CD4-positive, alpha-beta memory T cell (primary cell): ENCODE data around the gene ARX. TPM values are rescaled to one million over a fixed set of nuclear protein-coding genes. Genes with fewer than 3 reads are reported as not detected.
A peak's percentile ranks its signal among the peaks of the same experiment; 100 is the strongest.

ENCODE experiments used
- CTCF ChIA-PET: fragments of 350-600 bp; sonication (Branson Sonifier 250); formaldehyde crosslinking; loops from one replicate; lab custom pipeline; 2021; ENCODE audit warnings: inconsistent platforms; ENCODE audit not compliant: partially characterized antibody; lab: Charles Lee
- POLR2A ChIA-PET: fragments of 350-600 bp; sonication (Branson Sonifier 250); formaldehyde crosslinking; loops from one replicate; lab custom pipeline; 2021; ENCODE audit not compliant: partially characterized antibody; lab: Charles Lee
- DNase-seq, 5 donors: peaks; one replicate each; pipeline versions ENCODE4 v3.0.0 to v3.0.0-alpha.2; 2020 to 2022; ENCODE audit warnings: mixed read lengths in 1 of 5
- H3K27ac ChIP-seq: one replicate; pipeline ENCODE4 v1.7.0; 2013; ENCODE audit warnings: low read depth, low read length
- H3K27me3 ChIP-seq: 2 replicates; pipeline ENCODE4 v1.7.0; 2013; ENCODE audit warnings: mild to moderate bottlenecking, low read length, moderate library complexity; ENCODE audit not compliant: insufficient read depth
- H3K36me3 ChIP-seq: 2 replicates; pipeline ENCODE4 v1.7.0; 2013; ENCODE audit warnings: mild to moderate bottlenecking, low read length, moderate library complexity; ENCODE audit not compliant: insufficient read depth
- H3K4me1 ChIP-seq: 2 replicates; pipeline ENCODE4 v1.7.0; 2013; ENCODE audit warnings: mild to moderate bottlenecking, low read length, moderate library complexity; ENCODE audit not compliant: insufficient read depth
- H3K4me3 ChIP-seq, 2 donors: one replicate each; pipeline ENCODE4 v1.7.0; 2013; ENCODE audit warnings: low read length in 2 of 2, mild to moderate bottlenecking in 1 of 2
- H3K9me3 ChIP-seq, 2 donors: one replicate each; pipeline ENCODE4 v1.7.0; 2013; ENCODE audit warnings: low read length in 2 of 2, control low read depth in 1 of 2; ENCODE audit not compliant: control insufficient read depth in 1 of 2
- H3K27ac Mint-ChIP-seq, 7 donors: one replicate each; pipeline ENCODE4 v1.8.0; 2020 to 2021; ENCODE audit warnings: mixed read lengths in 7 of 7, mild to moderate bottlenecking in 6 of 7, inconsistent platforms in 3 of 7, moderate library complexity in 3 of 7
- H3K27me3 Mint-ChIP-seq, 2 donors: one replicate each; pipeline ENCODE4 v1.8.0; 2020 to 2021; ENCODE audit warnings: mixed read lengths in 2 of 2
- H3K36me3 Mint-ChIP-seq, 2 donors: one replicate each; pipeline ENCODE4 v1.8.0; 2020 to 2021; ENCODE audit warnings: mixed read lengths in 2 of 2, inconsistent platforms in 1 of 2, mild to moderate bottlenecking in 1 of 2
- H3K4me1 Mint-ChIP-seq, 4 donors: one replicate each; pipeline ENCODE4 v1.8.0; 2020 to 2021; ENCODE audit warnings: mixed read lengths in 4 of 4, mild to moderate bottlenecking in 1 of 4
- H3K4me3 Mint-ChIP-seq, 8 donors: one replicate each; pipeline ENCODE4 v1.8.0; 2020 to 2021; ENCODE audit warnings: mixed read lengths in 8 of 8, mild to moderate bottlenecking in 7 of 8, moderate library complexity in 6 of 8, inconsistent platforms in 3 of 8
- H3K9me3 Mint-ChIP-seq, 8 donors: one replicate each; pipeline ENCODE4 v1.8.0; 2020 to 2021; ENCODE audit warnings: mixed read lengths in 8 of 8, mild to moderate bottlenecking in 5 of 8, inconsistent platforms in 3 of 8, moderate library complexity in 1 of 8
- intact Hi-C: fragments of 100-400 bp; cut with micrococcal nuclease; formaldehyde crosslinking; loops from one replicate; pipeline ENCODE4 v1.15.1; 2023
- polyA plus RNA-seq, 2 donors: library from polyadenylated mRNA; unstranded; fragments of 300-500 nt; fragmentation: Illumina TruSeq; gene quantifications; one replicate each; pipeline ENCODE4 v1.2.3, GENCODE V29; 2021
- total RNA-seq, 2 experiments: library from RNA; stranded (reverse); gene quantifications; one replicate each; pipeline ENCODE4 v1.2.3, GENCODE V29; 2021

ARX gene
- total and polyA plus RNA-seq, 4 experiments from 2014 or later = not detected

DNA sequence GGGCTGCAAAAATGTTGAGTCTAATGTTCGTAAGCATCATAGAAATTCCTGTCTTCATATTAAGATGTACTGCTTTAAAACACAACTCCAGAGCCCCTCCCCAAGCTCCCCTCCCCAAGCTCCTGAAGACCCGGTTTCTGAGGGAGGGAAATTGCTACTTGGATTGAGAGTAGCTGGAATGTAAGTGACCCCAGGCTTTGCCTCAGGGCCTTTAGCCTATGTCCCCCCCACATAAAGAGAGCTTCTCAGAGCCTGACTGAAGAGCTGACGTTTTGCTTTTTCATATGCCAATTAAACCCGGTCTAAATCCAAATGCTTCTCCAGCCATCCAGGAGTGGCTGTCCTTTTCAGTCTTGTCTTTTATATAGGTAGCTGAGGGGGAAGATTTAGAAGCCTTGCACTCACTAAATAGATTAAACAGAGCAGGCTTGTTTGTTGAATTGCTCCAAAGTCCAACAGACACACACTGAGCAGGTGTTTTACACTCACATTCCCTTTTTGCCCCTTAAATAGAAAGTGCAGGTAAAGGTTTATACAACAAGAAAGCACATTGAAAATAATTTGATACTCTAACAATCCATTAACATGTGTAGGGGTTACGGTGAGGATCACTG, 19.6 kb downstream of the ARX start:
- ChIA-PET POLR2A (no interaction called here), CTCF (no interaction called here)
- Histone ChIP-seq H3K27ac (no peak overlapping the region), H3K27me3 (no peaks in the 10 kb centered on the region), H3K9me3 (no peaks in the 10 kb centered on the region), H3K36me3 (no peaks in the 10 kb centered on the region), H3K4me1 (no peaks in the 10 kb centered on the region), H3K4me3 (no peak overlapping the region)
- Mint-ChIP-seq H3K27ac (no peak overlapping the region), H3K9me3 (no peaks in the 10 kb centered on the region), H3K36me3 (peaks cover 0 to 10% of the 10 kb centered on the region in 2 donors), H3K4me3 (no peak overlapping the region), H3K27me3 (no peaks in the 10 kb centered on the region), H3K4me1 (no peaks in the 10 kb centered on the region)
- DNase-seq = no peak
- intact Hi-C loops = no loop called here

- POLR2A ChIA-PET = no interaction called here
- Histone ChIP-seq H3K27ac (no peak overlapping the region), H3K27me3 (no peaks in the 10 kb centered on the region), H3K4me3 (no peak overlapping the region), H3K4me1 (no peaks in the 10 kb centered on the region), H3K36me3 (no peaks in the 10 kb centered on the region), H3K9me3 (no peaks in the 10 kb centered on the region)
- peaks cover 0 to 10% of the 10 kb centered on the region in 2 donors for H3K36me3 Mint-ChIP-seq
- intact Hi-C loops = no loop called here
- DNase-seq = no peak
- H3K9me3 Mint-ChIP-seq = no peaks in the 10 kb centered on the region
- CTCF ChIA-PET = no interaction called here
- no peak overlapping the region for H3K27ac Mint-ChIP-seq
- no peaks in the 10 kb centered on the region for H3K27me3 Mint-ChIP-seq
- H3K4me1 Mint-ChIP-seq = no peaks in the 10 kb centered on the region
- H3K4me3 Mint-ChIP-seq = no peak overlapping the region
Measured at GRCh38 chrX:24993879-24994278, 21.9 kb downstream of the ARX start.

DNA sequence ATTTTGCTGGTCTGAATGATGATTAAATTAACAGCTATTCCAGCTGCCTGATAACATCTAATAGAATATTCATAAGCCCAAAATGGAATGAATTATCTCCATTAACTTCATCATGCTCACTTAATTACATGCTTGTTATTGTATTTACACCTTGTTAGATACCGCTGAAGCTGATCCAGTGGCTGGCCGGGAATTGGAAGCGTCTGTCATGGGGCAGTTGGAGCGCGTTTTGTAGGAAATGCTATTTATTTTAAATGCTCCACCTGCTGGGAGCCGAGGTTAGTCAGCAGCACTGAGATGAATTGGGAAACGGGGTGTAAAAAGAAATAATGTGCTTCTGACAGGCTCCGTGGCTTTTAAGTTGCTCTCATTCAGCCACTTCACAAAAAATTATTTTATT, 25.2 kb downstream of the ARX start:
- Mint-ChIP-seq H3K36me3 (peaks cover 2 to 5% of the 10 kb centered on the region in 2 donors), H3K9me3 (peaks cover 0 to 1% (median 0%) of the 10 kb centered on the region in 8 donors), H3K27me3 (no peaks in the 10 kb centered on the region), H3K4me3 (no peak overlapping the region), H3K27ac (no peak overlapping the region), H3K4me1 (no peaks in the 10 kb centered on the region)
- ChIA-PET POLR2A (no interaction called here), CTCF (no interaction called here)
- Histone ChIP-seq H3K27me3 (no peaks in the 10 kb centered on the region), H3K4me3 (no peak overlapping the region), H3K36me3 (no peaks in the 10 kb centered on the region), H3K27ac (no peak overlapping the region), H3K4me1 (no peaks in the 10 kb centered on the region), H3K9me3 (no peaks in the 10 kb centered on the region)
- intact Hi-C loops = no loop called here
- no peak for DNase-seq

- intact Hi-C loops = no loop called here
- H3K27ac Mint-ChIP-seq = peak overlapping the region in 1 of 7 donors; percentile 32
- Histone ChIP-seq H3K27me3 (no peaks in the 10 kb centered on the region), H3K4me3 (no peak overlapping the region), H3K9me3 (no peaks in the 10 kb centered on the region), H3K27ac (no peak overlapping the region), H3K4me1 (no peaks in the 10 kb centered on the region), H3K36me3 (no peaks in the 10 kb centered on the region)
- DNase-seq = no peak
- H3K9me3 Mint-ChIP-seq = peaks cover 0 to 1% (median 0%) of the 10 kb centered on the region in 8 donors
- no peak overlapping the region for H3K4me3 Mint-ChIP-seq
- no peaks in the 10 kb centered on the region for H3K4me1 Mint-ChIP-seq
- H3K27me3 Mint-ChIP-seq = no peaks in the 10 kb centered on the region
- peaks cover 2 to 3% of the 10 kb centered on the region in 2 donors for H3K36me3 Mint-ChIP-seq
- ChIA-PET CTCF (no interaction called here), POLR2A (no interaction called here)
Measured at GRCh38 chrX:24988314-24988713, 27.5 kb downstream of the ARX start.

- H3K9me3 Mint-ChIP-seq = peaks cover 0 to 1% (median 0%) of the 10 kb centered on the region in 8 donors
- Histone ChIP-seq H3K27ac (no peak overlapping the region), H3K27me3 (no peaks in the 10 kb centered on the region), H3K4me1 (no peaks in the 10 kb centered on the region), H3K36me3 (no peaks in the 10 kb centered on the region), H3K4me3 (no peak overlapping the region), H3K9me3 (no peaks in the 10 kb centered on the region)
- intact Hi-C loops = no loop called here
- POLR2A ChIA-PET = no interaction called here
- no peak overlapping the region for H3K27ac Mint-ChIP-seq
- no peak for DNase-seq
- no peak overlapping the region for H3K4me3 Mint-ChIP-seq
- no peaks in the 10 kb centered on the region for H3K27me3 Mint-ChIP-seq
- CTCF ChIA-PET = no interaction called here
- no peaks in the 10 kb centered on the region for H3K4me1 Mint-ChIP-seq
- peaks cover 2 to 3% of the 10 kb centered on the region in 2 donors for H3K36me3 Mint-ChIP-seq
Measured at GRCh38 chrX:24987731-24988130, 28.0 kb downstream of the ARX start.

DNA sequence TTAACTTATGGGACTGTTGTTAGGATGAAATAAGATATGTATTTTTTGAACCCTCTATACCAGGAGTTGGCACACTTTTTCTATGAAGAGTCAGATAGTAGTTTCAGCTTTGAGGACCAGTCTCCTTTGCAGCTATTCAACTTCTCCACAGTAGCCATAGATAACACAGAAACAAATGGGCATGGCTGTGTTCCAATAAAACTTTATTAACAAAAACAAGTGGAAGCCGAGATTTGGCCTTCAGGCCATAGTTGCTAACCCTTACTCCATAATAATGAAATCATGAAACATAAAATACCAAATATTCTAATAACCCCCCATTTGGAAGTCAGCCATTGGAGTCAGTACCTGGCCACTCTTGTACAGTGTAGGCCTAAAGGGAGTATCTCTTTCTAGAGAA, 30.6 kb downstream of the ARX start:
- no peak overlapping the region for H3K4me3 Mint-ChIP-seq
- POLR2A ChIA-PET = no interaction called here
- no peaks in the 10 kb centered on the region for H3K27me3 Mint-ChIP-seq
- Histone ChIP-seq H3K36me3 (no peaks in the 10 kb centered on the region), H3K4me1 (no peaks in the 10 kb centered on the region), H3K27me3 (no peaks in the 10 kb centered on the region), H3K4me3 (no peak overlapping the region), H3K9me3 (no peaks in the 10 kb centered on the region), H3K27ac (no peak overlapping the region)
- DNase-seq = no peak
- CTCF ChIA-PET = interaction anchor here (0.7 kb wide), 1 partner anchor 17 kb away, joined by 3 read pairs; no protein-coding TSS in a partner anchor
- H3K9me3 Mint-ChIP-seq = peaks cover 0 to 1% (median 0%) of the 10 kb centered on the region in 8 donors
- H3K36me3 Mint-ChIP-seq = peaks cover 2 to 3% of the 10 kb centered on the region in 2 donors
- no peak overlapping the region for H3K27ac Mint-ChIP-seq
- intact Hi-C loops = no loop called here
- H3K4me1 Mint-ChIP-seq = no peaks in the 10 kb centered on the region

DNA sequence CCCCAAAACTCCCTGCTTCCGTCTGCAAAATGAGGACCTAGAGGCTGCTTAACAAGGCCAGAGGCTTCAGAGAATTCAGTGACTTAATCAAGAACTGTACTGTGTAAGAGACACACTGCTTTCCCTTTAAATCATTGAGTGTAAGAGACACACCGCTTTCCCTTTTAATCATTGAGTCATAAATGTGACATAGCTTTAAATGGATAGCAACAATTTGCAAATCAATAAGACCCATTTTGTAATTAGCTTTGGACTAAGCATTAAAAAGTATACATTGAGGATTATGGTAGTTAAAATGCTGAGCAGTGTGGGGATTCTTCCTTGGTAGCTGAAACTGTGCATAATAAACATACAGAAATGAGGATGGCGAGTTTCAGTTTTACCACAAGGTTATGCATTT, 31.8 kb downstream of the ARX start:
- H3K4me3 ChIP-seq = no peak overlapping the region
- no peak for DNase-seq
- Mint-ChIP-seq H3K27ac (no peak overlapping the region), H3K4me3 (no peak overlapping the region), H3K36me3 (peaks cover 2 to 3% of the 10 kb centered on the region in 2 donors), H3K27me3 (no peaks in the 10 kb centered on the region), H3K9me3 (peaks cover 0 to 1% (median 0%) of the 10 kb centered on the region in 8 donors), H3K4me1 (no peaks in the 10 kb centered on the region)
- no peaks in the 10 kb centered on the region for H3K4me1 ChIP-seq
- H3K36me3 ChIP-seq = no peaks in the 10 kb centered on the region
- intact Hi-C loops = no loop called here
- ChIA-PET CTCF (no interaction called here), POLR2A (no interaction called here)
- H3K27me3 ChIP-seq = no peaks in the 10 kb centered on the region
- no peak overlapping the region for H3K27ac ChIP-seq
- no peaks in the 10 kb centered on the region for H3K9me3 ChIP-seq
